Keratinocyte (primary cell): ENCODE data around the gene SHCBP1L. TPM values are rescaled to one million over a fixed set of nuclear protein-coding genes. Genes with fewer than 3 reads are reported as not detected.
A peak's percentile ranks its signal among the peaks of the same experiment; 100 is the strongest.

Source experiments
- DNase-seq: peaks from one replicate; pipeline ENCODE4 v3.0.0-alpha.2; 2011; ENCODE audit warnings: low read depth, missing footprints, low spot score
- FAIRE-seq: peaks from 2 replicates; lab custom pipeline; 2011; peaks lifted over from hg19 to GRCh38; lab: Jason Lieb, UNC
- H2AFZ ChIP-seq: 2 replicates; pipeline ENCODE4 v1.6.0; 2012; ENCODE audit warnings: low read length, control low read depth, inconsistent platforms; ENCODE audit not compliant: control insufficient read depth
- H3K27ac ChIP-seq: 2 replicates; pipeline ENCODE4 v1.5.1; 2011; ENCODE audit warnings: low read length; ENCODE audit not compliant: control insufficient read depth, insufficient read depth
- H3K27me3 ChIP-seq: 3 replicates; pipeline ENCODE4 v1.6.0; 2011; ENCODE audit warnings: low read length; ENCODE audit not compliant: control insufficient read depth, insufficient read depth; ENCODE audit errors: extremely low read depth
- H3K36me3 ChIP-seq, 2 experiments: 2 replicates in 1 of 2; 3 replicates in 1 of 2; pipeline ENCODE4 v1.5.1; 2011; ENCODE audit warnings: low read length in 2 of 2, mild to moderate bottlenecking in 1 of 2; ENCODE audit not compliant: control insufficient read depth in 2 of 2, insufficient read depth in 2 of 2; ENCODE audit errors: extremely low read depth in 1 of 2
- H3K4me1 ChIP-seq: 3 replicates; pipeline ENCODE4 v1.5.1; 2011; ENCODE audit warnings: low read length; ENCODE audit not compliant: control insufficient read depth, insufficient read depth; ENCODE audit errors: extremely low read depth
- H3K4me2 ChIP-seq: 3 replicates; pipeline ENCODE4 v1.6.0; 2011; ENCODE audit warnings: low read depth, low read length; ENCODE audit not compliant: control insufficient read depth, insufficient read depth; ENCODE audit errors: extremely low read depth
- H3K4me3 ChIP-seq, 3 experiments: fragments of 200-600 bp in 1 of 3; sonication (generic) in 1 of 3; 2 replicates in 2 of 3; 3 replicates in 1 of 3; pipeline ENCODE4 v1.5.1; 2011 to 2016; ENCODE audit warnings: low read length in 3 of 3, mild to moderate bottlenecking in 3 of 3, control low read depth in 2 of 3, inconsistent platforms in 1 of 3, low read depth in 1 of 3, mixed read lengths in 1 of 3, mixed run types in 1 of 3, moderate library complexity in 1 of 3; ENCODE audit not compliant: control insufficient read depth in 2 of 3, insufficient read depth in 2 of 3; ENCODE audit errors: extremely low read depth in 1 of 3
- H3K79me2 ChIP-seq: 2 replicates; pipeline ENCODE4 v1.6.0; 2012; ENCODE audit warnings: low read length; ENCODE audit not compliant: control insufficient read depth, insufficient read depth
- H3K9ac ChIP-seq: 3 replicates; pipeline ENCODE4 v1.6.0; 2011; ENCODE audit warnings: low read length; ENCODE audit not compliant: control insufficient read depth, insufficient read depth; ENCODE audit errors: extremely low read depth
- H3K9me1 ChIP-seq: 3 replicates; pipeline ENCODE4 v1.6.0; 2011; ENCODE audit warnings: low read length; ENCODE audit not compliant: control insufficient read depth, insufficient read depth; ENCODE audit errors: extremely low read depth
- H3K9me3 ChIP-seq: 2 replicates; pipeline ENCODE4 v1.5.1; 2012; ENCODE audit warnings: low read depth, low read length; ENCODE audit not compliant: control insufficient read depth
- H4K20me1 ChIP-seq: 3 replicates; pipeline ENCODE4 v1.6.0; 2011; ENCODE audit warnings: low read length; ENCODE audit not compliant: control insufficient read depth, insufficient read depth; ENCODE audit errors: extremely low read depth
- CTCF ChIP-seq, 3 experiments: IDR thresholded peaks in 1 of 3; conservative IDR thresholded peaks in 1 of 3; optimal IDR thresholded peaks in 1 of 3; 2 replicates in 2 of 3; 3 replicates in 1 of 3; pipeline versions ENCODE3 to v1.5.1; 2011; ENCODE audit warnings: low read length in 3 of 3, mild to moderate bottlenecking in 3 of 3, moderate library complexity in 2 of 3, control low read depth in 1 of 3, inconsistent platforms in 1 of 3; ENCODE audit not compliant: insufficient read depth in 2 of 3; ENCODE audit errors: extremely low read depth in 1 of 3
- EZH2 ChIP-seq: IDR thresholded peaks from one replicate; pipeline ENCODE4 v1.6.1; 2012; ENCODE audit warnings: inconsistent platforms, mild to moderate bottlenecking, low read length, moderate library complexity
- dilution Hi-C: fragments of 300-500 bp; cut with MboI; formaldehyde crosslinking; loops from one replicate; pipeline ENCODE4 v1.7.0; 2020; ENCODE audit warnings: low sequenced_read_pairs; ENCODE audit not compliant: extremely low pct_ligation_motif_present
- polyA plus RNA-seq, 5 experiments: library from polyadenylated mRNA; depleted of rRNA in 3 of 5; stranded (reverse) in 3 of 5; stranded (forward) in 1 of 5; unstranded in 1 of 5; fragments of >200 nt; gene quantifications; 1 replicate in 1 of 5; 2 replicates in 3 of 5; 3 replicates in 1 of 5; pipeline versions ENCODE4 v1.2.1 to v1.2.3, GENCODE V29; 2011 to 2012; ENCODE audit warnings: missing spikeins in 2 of 5, low read depth in 1 of 5, low replicate concordance in 1 of 5

Gene SHCBP1L
- polyA plus RNA-seq, 1 donor (not counting 4 experiments of a cell fraction or from before 2014, with no cell fraction given): not detected

GRCh38 chr1:182971219-182971618 lies 18.3 kb upstream of the SHCBP1L start:
- Histone ChIP-seq H2AFZ (no peak overlapping the region), H3K9me1 (peaks cover 2% of the 10 kb centered on the region), H3K27me3 (no peaks in the 10 kb centered on the region), H3K4me2 (no peak overlapping the region), H4K20me1 (no peaks in the 10 kb centered on the region), H3K4me1 (peaks cover 26% of the 10 kb centered on the region), H3K4me3 (no peak overlapping the region), H3K9ac (no peak overlapping the region), H3K27ac (no peak overlapping the region), H3K79me2 (no peaks in the 10 kb centered on the region), H3K9me3 (no peaks in the 10 kb centered on the region), H3K36me3 (no peaks in the 10 kb centered on the region)
- no peak for TF ChIP-seq CTCF (optimal IDR thresholded peaks at IDR 0.05 in 1 of 3, IDR thresholded peaks at IDR 0.05 in 1 of 3, conservative IDR thresholded peaks at IDR 0.05 in 1 of 3; ENCODE audit: extremely low read depth in 1 of 3, insufficient read depth in 2 of 3, low read length in 3 of 3)
- TF ChIP-seq EZH2: no peak
- FAIRE-seq (no peak), DNase-seq (no peak)
- dilution Hi-C loops: no loop called here

- H3K27ac ChIP-seq: no peak overlapping the region
- FAIRE-seq (peak; percentile 71), DNase-seq (no peak)
- no peaks in the 10 kb centered on the region for H3K27me3 ChIP-seq
- H3K9me1 ChIP-seq: peaks cover 2% of the 10 kb centered on the region
- no peak for TF ChIP-seq CTCF (optimal IDR thresholded peaks at IDR 0.05 in 1 of 3, IDR thresholded peaks at IDR 0.05 in 1 of 3, conservative IDR thresholded peaks at IDR 0.05 in 1 of 3; ENCODE audit: extremely low read depth in 1 of 3, insufficient read depth in 2 of 3, low read length in 3 of 3)
- TF ChIP-seq EZH2: no peak
- H3K4me1 ChIP-seq: peaks cover 19% of the 10 kb centered on the region
- no peaks in the 10 kb centered on the region for H3K36me3 ChIP-seq
- dilution Hi-C loops: no loop called here
- no peak overlapping the region for H3K9ac ChIP-seq
- H2AFZ ChIP-seq: no peak overlapping the region
- H4K20me1 ChIP-seq: no peaks in the 10 kb centered on the region
- H3K79me2 ChIP-seq: no peaks in the 10 kb centered on the region
- H3K9me3 ChIP-seq: no peaks in the 10 kb centered on the region
- H3K4me2 ChIP-seq: peak overlapping the region; percentile 58
- H3K4me3 ChIP-seq: no peak overlapping the region
Measured at GRCh38 chr1:182968836-182969734, 16.1 kb upstream of the SHCBP1L start.
